ENCODE results near the gene GFRA1. TPM values are rescaled to one million over a fixed set of nuclear protein-coding genes. Genes with fewer than 3 reads are reported as not detected.

GFRA1 gene
- total and polyA plus RNA-seq, 4 donors: 30.5 to 109 (median 55.1) TPM

DNA sequence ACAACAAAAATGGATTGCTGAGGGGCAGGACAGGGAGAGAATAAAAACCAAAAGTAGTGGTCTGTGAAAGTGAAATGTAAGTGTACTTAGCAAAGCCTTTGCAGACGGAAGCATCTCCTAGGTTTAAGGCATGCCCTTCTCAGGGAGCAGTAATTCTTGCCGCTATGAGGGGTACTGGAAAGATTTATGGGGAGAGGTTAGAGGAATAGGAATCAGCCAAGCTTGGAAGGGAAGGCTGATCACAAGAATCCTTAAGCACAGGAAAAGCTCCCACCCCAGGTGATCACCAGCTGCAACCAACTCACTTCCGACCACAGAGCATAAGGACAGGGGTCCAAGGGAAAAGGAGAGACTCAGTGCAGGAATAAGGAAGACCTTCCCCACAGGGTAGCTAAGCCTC is 10.3 kb downstream of the GFRA1 start:
- no peak overlapping the region for H3K4me3 ChIP-seq (ENCODE audit: low read depth, low read length)
- DNase-seq (ENCODE audit: low read depth in 4 of 6, low spot score in 6 of 6): peak in 1 of 6 donors; percentile 60
- H3K9me3 ChIP-seq (ENCODE audit: control insufficient read depth, insufficient read depth, low read length): no peaks in the 10 kb centered on the region
- H3K36me3 ChIP-seq (ENCODE audit: control insufficient read depth, insufficient read depth, low read length): peaks cover 10% of the 10 kb centered on the region
- H3K27ac ChIP-seq (ENCODE audit: low read depth, low read length): no peak overlapping the region
- 40% methylated on average over 1 of the region's 3 CpGs for WGBS (ENCODE audit: insufficient coverage)
- H3K4me1 ChIP-seq (ENCODE audit: control insufficient read depth, insufficient read depth, low read length): no peaks in the 10 kb centered on the region
- H3K27me3 ChIP-seq (ENCODE audit: control insufficient read depth, insufficient read depth, low read length): no peaks in the 10 kb centered on the region

DNA sequence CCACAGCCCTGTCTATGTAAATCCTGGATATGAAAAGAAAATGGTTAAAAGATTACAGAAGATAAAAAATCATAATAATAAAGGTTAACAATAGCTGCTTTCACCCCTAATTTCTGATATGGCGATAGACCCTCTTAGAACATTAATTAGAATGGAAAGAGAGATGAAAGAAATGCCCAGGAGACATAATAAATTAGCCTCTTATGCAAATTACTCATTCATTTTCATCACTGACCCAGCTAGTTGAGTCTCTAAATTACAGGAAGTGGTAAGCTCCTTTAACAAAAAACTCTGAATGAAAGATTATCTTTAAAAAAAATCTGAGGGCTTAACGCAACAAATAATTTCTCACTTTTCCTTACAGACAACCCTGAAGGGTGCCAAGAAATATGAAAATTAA is 12.4 kb downstream of the GFRA1 start:
- no CpG with 5 or more reads among the region's 2 CpGs for WGBS (ENCODE audit: insufficient coverage)
- peaks cover 2% of the 10 kb centered on the region for H3K36me3 ChIP-seq (ENCODE audit: control insufficient read depth, insufficient read depth, low read length)
- no peaks in the 10 kb centered on the region for H3K9me3 ChIP-seq (ENCODE audit: control insufficient read depth, insufficient read depth, low read length)
- peaks cover 12% of the 10 kb centered on the region for H3K4me1 ChIP-seq (ENCODE audit: control insufficient read depth, insufficient read depth, low read length)
- H3K27me3 ChIP-seq (ENCODE audit: control insufficient read depth, insufficient read depth, low read length): no peaks in the 10 kb centered on the region
- DNase-seq (ENCODE audit: low read depth in 4 of 6, low spot score in 6 of 6): peak in 1 of 6 donors; percentile 53
- H3K4me3 ChIP-seq (ENCODE audit: low read depth, low read length): no peak overlapping the region
- no peak overlapping the region for H3K27ac ChIP-seq (ENCODE audit: low read depth, low read length)

DNA sequence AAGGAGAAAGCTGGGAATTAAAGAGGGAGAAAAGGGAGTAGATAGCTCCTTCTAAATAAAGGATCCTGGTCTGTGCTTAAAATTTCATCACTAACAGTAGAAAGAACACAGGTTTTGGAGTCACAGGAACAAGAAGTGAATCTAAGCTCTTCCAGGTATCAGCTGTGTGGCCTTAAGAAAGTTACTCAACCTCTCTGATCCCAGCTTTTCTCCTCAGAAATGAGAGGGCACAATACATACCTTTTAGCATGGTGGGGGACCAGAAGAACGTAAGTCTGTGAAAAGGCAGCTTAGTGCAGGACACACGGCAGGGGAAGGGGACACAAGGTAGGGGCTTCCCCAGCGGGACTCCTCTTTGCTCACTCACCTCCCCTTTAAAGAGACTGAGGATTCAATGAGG is 13.4 kb downstream of the GFRA1 start:
- H3K9me3 ChIP-seq (ENCODE audit: control insufficient read depth, insufficient read depth, low read length): no peaks in the 10 kb centered on the region
- no peak overlapping the region for H3K27ac ChIP-seq (ENCODE audit: low read depth, low read length)
- DNase-seq (ENCODE audit: low read depth in 4 of 6, low spot score in 6 of 6): no peak
- WGBS (ENCODE audit: insufficient coverage): no CpG with 5 or more reads among the region's 3 CpGs
- H3K4me1 ChIP-seq (ENCODE audit: control insufficient read depth, insufficient read depth, low read length): peaks cover 14% of the 10 kb centered on the region
- H3K27me3 ChIP-seq (ENCODE audit: control insufficient read depth, insufficient read depth, low read length): no peaks in the 10 kb centered on the region
- H3K36me3 ChIP-seq (ENCODE audit: control insufficient read depth, insufficient read depth, low read length): no peaks in the 10 kb centered on the region
- H3K4me3 ChIP-seq (ENCODE audit: low read depth, low read length): no peak overlapping the region

DNA sequence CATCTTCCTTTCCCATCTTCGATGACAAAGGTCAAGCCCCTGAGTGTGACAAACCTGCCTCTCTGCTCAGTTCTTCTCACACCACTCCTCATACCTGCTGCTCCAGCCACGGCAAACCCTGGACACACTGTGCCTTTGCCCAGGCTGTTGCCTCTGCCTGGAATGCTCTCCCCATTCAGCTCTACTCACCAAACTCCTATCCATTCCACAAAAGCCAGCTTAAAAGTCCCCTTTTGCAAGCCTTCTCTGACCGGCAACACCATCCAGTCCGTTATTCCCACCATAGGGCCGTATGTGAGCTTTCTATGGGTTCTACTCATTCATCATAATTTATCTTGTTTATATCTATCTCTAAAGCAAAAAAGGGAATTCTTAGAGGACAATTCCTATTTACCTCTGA is 15.2 kb downstream of the GFRA1 start:
- no peaks in the 10 kb centered on the region for H3K27me3 ChIP-seq (ENCODE audit: control insufficient read depth, insufficient read depth, low read length)
- DNase-seq (ENCODE audit: low read depth in 4 of 6, low spot score in 6 of 6): no peak
- H3K27ac ChIP-seq (ENCODE audit: low read depth, low read length): no peak overlapping the region
- no peaks in the 10 kb centered on the region for H3K36me3 ChIP-seq (ENCODE audit: control insufficient read depth, insufficient read depth, low read length)
- WGBS (ENCODE audit: insufficient coverage): 96% methylated on average over 3 of the region's 5 CpGs
- peaks cover 14% of the 10 kb centered on the region for H3K4me1 ChIP-seq (ENCODE audit: control insufficient read depth, insufficient read depth, low read length)
- no peaks in the 10 kb centered on the region for H3K9me3 ChIP-seq (ENCODE audit: control insufficient read depth, insufficient read depth, low read length)
- H3K4me3 ChIP-seq (ENCODE audit: low read depth, low read length): no peak overlapping the region

DNA sequence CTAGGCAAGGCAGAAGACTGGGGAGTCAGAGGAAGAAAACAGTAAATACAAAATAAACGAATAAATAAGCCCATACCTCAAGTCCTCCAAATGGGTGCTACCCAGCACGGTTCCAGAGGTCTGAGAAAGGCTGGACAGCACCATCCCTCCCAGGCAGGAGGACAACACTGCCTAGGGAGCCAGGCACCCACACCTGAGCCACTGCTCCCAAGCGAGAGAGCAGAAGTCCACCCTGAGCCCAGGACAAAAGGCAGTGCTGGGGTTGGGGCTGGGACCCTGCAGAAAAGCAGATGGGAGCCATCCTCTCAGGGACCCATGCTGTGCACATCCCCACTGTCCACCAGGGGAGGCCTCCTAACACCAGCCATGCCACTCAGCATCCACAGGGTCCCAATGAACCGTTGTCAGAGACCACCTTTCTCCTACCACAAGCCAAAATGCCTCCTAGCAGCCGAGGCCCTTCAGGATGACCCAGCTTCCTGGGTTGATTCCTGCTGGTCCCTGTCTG is 16.2 kb downstream of the GFRA1 start:
- WGBS (ENCODE audit: insufficient coverage): 62% methylated on average over 5 of the region's 5 CpGs
- Histone ChIP-seq H3K36me3 (ENCODE audit: control insufficient read depth, insufficient read depth, low read length) (no peaks in the 10 kb centered on the region), H3K27me3 (ENCODE audit: control insufficient read depth, insufficient read depth, low read length) (no peaks in the 10 kb centered on the region), H3K4me1 (ENCODE audit: control insufficient read depth, insufficient read depth, low read length) (peaks cover 17% of the 10 kb centered on the region), H3K9me3 (ENCODE audit: control insufficient read depth, insufficient read depth, low read length) (no peaks in the 10 kb centered on the region), H3K4me3 (ENCODE audit: low read depth, low read length) (no peak overlapping the region), H3K27ac (ENCODE audit: low read depth, low read length) (no peak overlapping the region)
- no peak for DNase-seq (ENCODE audit: low read depth in 4 of 6, low spot score in 6 of 6)

DNA sequence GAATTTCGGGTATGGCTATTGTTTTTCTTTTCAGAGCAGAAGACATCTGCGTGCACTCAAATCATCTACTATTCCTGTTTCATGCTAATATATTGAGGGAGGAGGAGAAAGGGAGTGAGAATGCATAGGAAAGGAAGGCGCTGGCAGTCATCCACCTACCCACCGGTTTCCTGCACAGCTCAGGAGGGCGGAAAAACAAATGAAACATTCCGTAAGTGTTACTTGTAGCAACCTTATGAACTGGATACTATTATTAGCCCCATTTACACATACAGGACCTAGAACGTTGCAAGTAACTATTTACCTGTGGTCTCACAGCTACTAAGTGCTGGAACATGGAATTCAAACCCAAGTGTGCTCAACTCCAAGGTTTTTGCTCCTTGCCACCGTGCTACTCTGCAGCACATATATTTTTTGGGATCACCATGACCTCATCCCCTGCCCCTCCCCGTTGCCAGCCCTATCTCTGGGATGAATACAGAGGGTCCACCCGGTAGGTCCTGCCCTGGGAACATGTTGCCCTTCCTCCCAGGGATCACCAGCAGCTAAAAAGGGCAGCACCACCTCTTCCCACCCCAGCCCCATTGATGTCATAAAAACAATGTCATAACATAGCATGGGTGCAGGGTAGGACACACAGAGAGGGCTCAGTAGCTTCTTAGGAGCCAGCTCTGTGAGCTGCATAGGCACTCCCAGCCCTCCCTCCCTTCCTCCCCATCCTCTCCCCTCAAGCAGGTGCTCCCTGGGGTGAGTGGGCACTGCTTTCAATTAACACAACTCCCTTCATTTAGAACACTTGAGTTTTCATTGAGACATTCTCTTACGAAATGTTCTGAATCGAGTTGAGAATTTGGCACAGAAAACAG is 16.9 kb downstream of the GFRA1 start:
- Histone ChIP-seq H3K4me3 (ENCODE audit: low read depth, low read length) (no peak overlapping the region), H3K4me1 (ENCODE audit: control insufficient read depth, insufficient read depth, low read length) (peaks cover 17% of the 10 kb centered on the region), H3K36me3 (ENCODE audit: control insufficient read depth, insufficient read depth, low read length) (no peaks in the 10 kb centered on the region), H3K9me3 (ENCODE audit: control insufficient read depth, insufficient read depth, low read length) (no peaks in the 10 kb centered on the region), H3K27me3 (ENCODE audit: control insufficient read depth, insufficient read depth, low read length) (no peaks in the 10 kb centered on the region), H3K27ac (ENCODE audit: low read depth, low read length) (no peak overlapping the region)
- peak in 1 of 6 donors; percentile 51 for DNase-seq (ENCODE audit: low read depth in 4 of 6, low spot score in 6 of 6)
- 44% methylated on average over 7 of the region's 12 CpGs for WGBS (ENCODE audit: insufficient coverage)

DNA sequence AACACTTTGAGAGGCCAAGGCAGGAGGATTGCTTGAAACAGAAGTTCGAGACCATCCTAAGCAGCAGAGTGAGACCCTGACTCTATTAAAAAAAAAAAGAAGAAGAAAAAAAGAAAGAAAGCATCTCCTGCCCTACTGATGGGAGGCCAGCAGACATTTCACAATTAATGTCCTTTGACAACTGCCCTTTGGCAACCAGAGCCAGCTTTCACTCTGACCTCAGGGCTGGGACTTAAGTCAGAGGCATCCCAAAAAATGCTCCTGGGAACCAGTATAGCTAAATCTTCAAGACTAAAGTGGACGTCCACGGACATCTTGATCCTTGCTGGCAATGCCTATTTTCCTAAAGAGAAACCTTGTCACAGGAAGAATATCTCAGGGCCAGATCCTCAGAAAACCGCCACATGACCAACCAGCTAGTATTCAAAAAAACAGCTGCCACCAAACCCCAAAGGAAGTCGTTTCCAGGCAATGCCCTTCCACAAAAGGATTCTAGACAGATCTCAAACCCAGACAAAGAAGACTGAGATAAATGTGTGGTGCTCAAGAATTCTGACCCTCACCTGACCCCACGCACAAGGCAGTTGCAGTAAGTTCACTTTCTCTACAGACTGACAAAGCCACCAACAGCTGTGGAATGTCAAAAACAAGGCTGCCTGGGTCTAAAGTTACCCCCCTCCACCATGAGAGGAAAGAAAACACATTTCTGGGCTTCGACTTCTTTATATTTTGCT is 18.4 kb downstream of the GFRA1 start:
- Histone ChIP-seq H3K36me3 (ENCODE audit: control insufficient read depth, insufficient read depth, low read length) (no peaks in the 10 kb centered on the region), H3K4me1 (ENCODE audit: control insufficient read depth, insufficient read depth, low read length) (peaks cover 17% of the 10 kb centered on the region), H3K27ac (ENCODE audit: low read depth, low read length) (peak overlapping the region; percentile 33), H3K27me3 (ENCODE audit: control insufficient read depth, insufficient read depth, low read length) (no peaks in the 10 kb centered on the region), H3K9me3 (ENCODE audit: control insufficient read depth, insufficient read depth, low read length) (no peaks in the 10 kb centered on the region), H3K4me3 (ENCODE audit: low read depth, low read length) (no peak overlapping the region)
- DNase-seq (ENCODE audit: low read depth in 4 of 6, low spot score in 6 of 6): peak in 2 of 6 donors; percentile 39 to 77
- 36% methylated on average over 2 of the region's 7 CpGs for WGBS (ENCODE audit: insufficient coverage)

DNA sequence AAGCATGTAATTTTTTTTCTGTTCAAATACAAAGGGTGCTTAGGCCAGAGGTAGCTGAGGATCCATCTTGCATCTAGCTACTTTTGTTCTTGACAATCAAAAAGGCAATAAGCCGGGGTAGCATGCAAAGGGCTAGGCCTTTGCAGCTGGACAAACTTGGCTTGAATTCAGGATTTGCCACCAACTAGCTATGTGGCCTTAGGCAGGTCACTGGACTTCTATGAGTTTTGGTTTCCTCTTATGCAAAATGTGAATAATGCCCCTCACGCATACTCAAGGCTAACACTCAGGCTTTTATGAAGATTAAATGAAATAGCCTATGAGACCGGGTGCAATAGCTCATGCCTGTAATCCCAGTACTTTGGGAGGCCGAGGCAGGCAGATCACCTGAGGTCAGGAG is 19.3 kb downstream of the GFRA1 start:
- Histone ChIP-seq H3K9me3 (ENCODE audit: control insufficient read depth, insufficient read depth, low read length) (no peaks in the 10 kb centered on the region), H3K27ac (ENCODE audit: low read depth, low read length) (no peak overlapping the region), H3K27me3 (ENCODE audit: control insufficient read depth, insufficient read depth, low read length) (no peaks in the 10 kb centered on the region), H3K36me3 (ENCODE audit: control insufficient read depth, insufficient read depth, low read length) (no peaks in the 10 kb centered on the region), H3K4me1 (ENCODE audit: control insufficient read depth, insufficient read depth, low read length) (peaks cover 17% of the 10 kb centered on the region), H3K4me3 (ENCODE audit: low read depth, low read length) (no peak overlapping the region)
- WGBS (ENCODE audit: insufficient coverage): 69% methylated on average over 2 of the region's 4 CpGs
- DNase-seq (ENCODE audit: low read depth in 4 of 6, low spot score in 6 of 6): no peak

DNA sequence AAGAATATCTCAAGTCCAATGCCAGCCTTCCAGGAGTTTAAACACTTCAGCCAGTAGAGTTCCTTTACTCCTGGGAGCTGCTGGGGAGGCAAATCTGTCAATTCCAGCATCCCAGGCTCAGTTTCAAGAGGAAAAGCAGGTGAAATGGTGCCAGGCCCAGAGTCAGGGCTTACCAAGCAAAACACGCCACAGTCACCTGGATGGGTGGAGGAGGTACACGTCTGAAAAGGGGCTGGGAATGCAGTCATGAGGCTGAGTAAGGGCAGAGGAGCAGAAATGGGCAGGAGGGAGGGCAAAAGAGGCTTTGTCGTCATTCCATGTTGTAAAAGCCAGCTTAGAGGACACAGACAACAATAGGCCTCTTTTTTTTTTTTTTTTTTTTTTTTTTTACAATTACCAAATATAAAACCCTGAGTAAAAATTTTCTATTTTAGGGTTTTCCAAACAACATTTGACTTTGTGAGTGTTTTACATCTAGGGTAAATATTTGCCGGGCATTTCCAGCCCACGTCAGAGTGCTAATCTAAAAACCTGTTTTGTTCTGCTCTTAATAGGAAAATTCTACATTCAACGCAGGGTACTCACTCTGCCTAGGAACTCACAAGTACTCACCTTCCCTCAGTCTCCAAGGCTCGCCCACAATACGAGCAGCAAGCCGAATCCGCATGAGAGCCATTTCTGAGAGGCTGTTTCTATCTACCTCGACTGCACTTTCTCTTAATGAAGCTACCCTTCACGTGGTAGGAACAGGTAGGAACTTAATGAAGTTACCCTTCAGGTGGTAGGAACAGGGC is 21.2 kb downstream of the GFRA1 start:
- H3K4me1 ChIP-seq (ENCODE audit: control insufficient read depth, insufficient read depth, low read length): peaks cover 14% of the 10 kb centered on the region
- 81% methylated on average over 4 of the region's 12 CpGs for WGBS (ENCODE audit: insufficient coverage)
- H3K36me3 ChIP-seq (ENCODE audit: control insufficient read depth, insufficient read depth, low read length): no peaks in the 10 kb centered on the region
- DNase-seq (ENCODE audit: low read depth in 4 of 6, low spot score in 6 of 6): no peak
- H3K27ac ChIP-seq (ENCODE audit: low read depth, low read length): no peak overlapping the region
- no peaks in the 10 kb centered on the region for H3K27me3 ChIP-seq (ENCODE audit: control insufficient read depth, insufficient read depth, low read length)
- H3K4me3 ChIP-seq (ENCODE audit: low read depth, low read length): no peak overlapping the region
- H3K9me3 ChIP-seq (ENCODE audit: control insufficient read depth, insufficient read depth, low read length): no peaks in the 10 kb centered on the region

Data from spinal cord (tissue), 10 donors.